HepG2 (cell line): Measurements from ENCODE around the gene SNX3. TPM values are rescaled to one million over a fixed set of nuclear protein-coding genes. Genes with fewer than 3 reads are reported as not detected.

Experiments used
- ATAC-seq: fragments of 200-7000 bp; cut with Tn5 transposase; 3 replicates; pipeline ENCODE4 v1.9.1; 2020; ENCODE audit warnings: mild to moderate bottlenecking, moderate library complexity
- BruUV-seq: library from RNA; stranded (reverse); fragments of 400-500 nt; replicated peaks from 2 replicates; lab custom pipeline; 2021; lab: Mats Ljungman, UMichigan
- CTCF ChIA-PET: fragments of 300-600 bp; formaldehyde crosslinking; extraction: SDS; loops from one replicate; lab custom pipeline; 2021; ENCODE audit warnings: low total read pairs, inconsistent platforms, low intra/inter-chr PET ratio; lab: Yijun Ruan, JAX
- POLR2A ChIA-PET: fragments of 350-600 bp; sonication (Branson Sonifier 250); formaldehyde crosslinking; loops from one replicate; lab custom pipeline; 2020; ENCODE audit warnings: antibody characterized with exemption, inconsistent platforms; lab: Yijun Ruan, JAX
- DNase-seq: peaks from one replicate; pipeline ENCODE4 v3.0.0-alpha.2; 2015; ENCODE audit warnings: low spot score
- FAIRE-seq: peaks from 3 replicates; lab custom pipeline; 2011; peaks lifted over from hg19 to GRCh38; lab: Jason Lieb, UNC
- H2AFZ ChIP-seq: one replicate; pipeline ENCODE4 v1.6.1; 2011; ENCODE audit warnings: low read length, inconsistent platforms
- H3K27ac ChIP-seq: fragments of 300-600 bp; 3 replicates; pipeline ENCODE4 v1.8.0; 2011; ENCODE audit warnings: mixed run types, mild to moderate bottlenecking, mixed read lengths, low read length, inconsistent platforms; ENCODE audit not compliant: insufficient read depth; ENCODE audit errors: extremely low read length
- H3K27me3 ChIP-seq, 2 experiments: fragments of 200-600 bp in 1 of 2; 2 replicates in 1 of 2; 3 replicates in 1 of 2; pipeline versions ENCODE4 v1.6.0 to v1.8.0; 2011; ENCODE audit warnings: low read length in 2 of 2, mild to moderate bottlenecking in 2 of 2, moderate library complexity in 2 of 2, inconsistent platforms in 1 of 2; ENCODE audit not compliant: insufficient read depth in 2 of 2, control insufficient read depth in 1 of 2
- H3K36me3 ChIP-seq, 2 experiments: fragments of 200-600 bp in 1 of 2; replicated peaks in 1 of 2; 2 replicates in 1 of 2; 3 replicates in 1 of 2; pipeline versions ENCODE4 v1.5.1 to v1.8.0; 2011; ENCODE audit warnings: low read length in 2 of 2, inconsistent platforms in 1 of 2; ENCODE audit not compliant: insufficient read depth in 2 of 2, control insufficient read depth in 1 of 2
- H3K4me1 ChIP-seq: 2 replicates; pipeline ENCODE4 v1.5.1; 2012; ENCODE audit warnings: low read length, inconsistent platforms; ENCODE audit not compliant: insufficient read depth
- H3K4me2 ChIP-seq: 2 replicates; pipeline ENCODE4 v1.6.0; 2011; ENCODE audit warnings: low read depth, low read length, inconsistent platforms
- H3K4me3 ChIP-seq, 3 experiments: fragments of 200-600 bp in 1 of 3; sonication (generic), shearing (Covaris generic) in 1 of 3; replicated peaks in 1 of 3; 2 replicates each; pipeline ENCODE4 v1.5.1; 2011 to 2016; ENCODE audit warnings: low read length in 3 of 3, inconsistent platforms in 2 of 3, low read depth in 2 of 3, mild to moderate bottlenecking in 2 of 3, control low read depth in 1 of 3, mixed read lengths in 1 of 3; ENCODE audit not compliant: insufficient read depth in 1 of 3
- H3K79me2 ChIP-seq: one replicate; pipeline ENCODE4 v1.6.1; 2011; ENCODE audit warnings: low read length, inconsistent platforms; ENCODE audit not compliant: insufficient read depth
- H3K9ac ChIP-seq: 2 replicates; pipeline ENCODE4 v1.6.0; 2011; ENCODE audit warnings: mild to moderate bottlenecking, low read depth, low read length, inconsistent platforms; ENCODE audit not compliant: insufficient read depth
- H3K9me3 ChIP-seq: 2 replicates; pipeline ENCODE4 v1.5.1; 2012; ENCODE audit warnings: mild to moderate bottlenecking, low read length
- H4K20me1 ChIP-seq: 2 replicates; pipeline ENCODE4 v1.6.0; 2011; ENCODE audit warnings: inconsistent platforms, mild to moderate bottlenecking, low read length, moderate library complexity; ENCODE audit not compliant: insufficient read depth
- CBX1 ChIP-seq: IDR thresholded peaks from one replicate; pipeline ENCODE4 v1.6.1; 2016; ENCODE audit warnings: antibody characterized with exemption, low read depth
- KAT2B ChIP-seq: fragments of 150-350 bp; IDR thresholded peaks from 2 replicates; pipeline ENCODE4 v1.6.1; 2014; ENCODE audit warnings: low read depth, low read length, borderline replicate concordance
- POGZ ChIP-seq: sonication (generic); formaldehyde crosslinking; IDR thresholded peaks from 2 replicates; pipeline ENCODE4 v1.4.0; 2020; ENCODE audit warnings: mild to moderate bottlenecking, missing genetic modification reagents
- ZNF441 ChIP-seq: sonication (generic); formaldehyde crosslinking; IDR thresholded peaks from 2 replicates; pipeline ENCODE4 v1.7.0; 2021; ENCODE audit warnings: missing genetic modification reagents, borderline replicate concordance
- ZNF549 ChIP-seq: sonication (generic); formaldehyde crosslinking; IDR thresholded peaks from 2 replicates; pipeline ENCODE4 v1.5.0; 2020; ENCODE audit warnings: missing genetic modification reagents
- ZNF570 ChIP-seq: sonication (generic); formaldehyde crosslinking; IDR thresholded peaks from 2 replicates; pipeline ENCODE4 v1.4.0; 2020; ENCODE audit warnings: mild to moderate bottlenecking, missing genetic modification reagents, borderline replicate concordance
- ZNF7 ChIP-seq: IDR thresholded peaks from 2 replicates; pipeline ENCODE4 v1.6.1; 2016; ENCODE audit warnings: missing biosample characterization, missing genetic modification reagents
- WGBS: methylation state at CpG from one replicate; pipeline ENCODE4 v1.1.6; 2017; ENCODE audit warnings: low lambda C conversion rate; 5-methylcytosine and 5-hydroxymethylcytosine counted together
- in situ Hi-C: cut with HindIII; loops from 2 replicates; pipeline ENCODE4 v1.10.0; 2017; ENCODE audit warnings: low pct_unique_long_range_greater_than_20kb; ENCODE audit not compliant: extremely low pct_ligation_motif_present
- intact Hi-C: fragments of 100-400 bp; cut with micrococcal nuclease; formaldehyde crosslinking; loops from one replicate; pipeline ENCODE4 v1.10.0; 2022; ENCODE audit not compliant: unreplicated experiment
- polyA plus RNA-seq, 8 experiments: library from polyadenylated mRNA; depleted of rRNA in 3 of 8; stranded (reverse) in 7 of 8; unstranded in 1 of 8; fragments of >200 nt; fragmentation: Illumina TruSeq in 4 of 8; extraction: Trizol in 4 of 8; gene quantifications; 2 replicates each; pipeline versions ENCODE4 v1.2.1 to v1.2.3, GENCODE V29; 2011 to 2016; ENCODE audit warnings: low read depth in 4 of 8, missing spikeins in 1 of 8, mixed read lengths in 1 of 8; ENCODE audit not compliant: insufficient read depth in 1 of 8
- total RNA-seq, 5 experiments: library from RNA; depleted of rRNA; stranded (reverse); fragments of >200 nt; fragmentation: Illumina TruSeq; extraction: Trizol; gene quantifications; 2 replicates each; pipeline ENCODE4 v1.2.3, GENCODE V29; 2016; ENCODE audit warnings: low read depth in 1 of 5
- TF ChIP-seq, protein P1 (sequence below): sonication (generic); formaldehyde crosslinking; IDR thresholded peaks from 2 replicates; pipeline ENCODE4 v1.8.1; 2023; ENCODE audit warnings: mild to moderate bottlenecking, inconsistent platforms, moderate library complexity, missing genetic modification reagents, borderline replicate concordance
- TF ChIP-seq, protein P2 (sequence below): sonication (generic); formaldehyde crosslinking; IDR thresholded peaks from 2 replicates; pipeline ENCODE4 v1.5.1; 2020; ENCODE audit warnings: mild to moderate bottlenecking, missing genetic modification reagents, moderate library complexity

SNX3 gene
- total and polyA plus RNA-seq, 2 of the 13 experiments (the other 11 are each of a cell fraction or from before 2014, with no cell fraction given): 84.9 to 226 TPM

DNA sequence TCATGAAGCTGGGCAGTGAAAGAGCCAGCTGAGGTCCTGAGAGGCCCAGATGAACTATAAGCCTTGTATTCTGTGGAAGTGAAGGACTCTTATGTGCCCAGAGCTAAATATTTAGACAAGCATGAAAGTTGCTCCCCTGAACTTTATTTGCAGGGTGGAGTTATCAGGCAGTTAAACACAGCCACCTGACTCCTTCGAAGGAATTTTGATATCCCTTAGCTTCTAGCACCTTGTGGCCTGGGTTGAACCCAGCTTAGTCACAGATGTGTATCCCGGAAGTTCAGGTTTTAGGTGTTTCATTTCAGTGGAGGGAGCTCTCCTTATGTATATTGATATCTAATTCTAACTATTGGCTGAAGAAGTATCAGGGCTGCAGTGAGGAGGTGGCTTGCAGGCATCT, 74.6 kb downstream of the SNX3 start:
- intact Hi-C loops (no loop called here), in situ Hi-C loops (no loop called here)
- Histone ChIP-seq H3K36me3 (no peaks in the 10 kb centered on the region), H4K20me1 (no peaks in the 10 kb centered on the region), H3K4me1 (no peaks in the 10 kb centered on the region), H3K9me3 (no peaks in the 10 kb centered on the region), H2AFZ (no peak overlapping the region), H3K4me3 (no peak overlapping the region), H3K9ac (no peak overlapping the region), H3K79me2 (no peaks in the 10 kb centered on the region), H3K27me3 (peaks cover 0 to 2% of the 10 kb centered on the region in 2 experiments; a peak in 2 of 5 replicates), H3K27ac (no peak overlapping the region), H3K4me2 (no peak overlapping the region)
- ATAC-seq (no peak), FAIRE-seq (no peak), DNase-seq (no peak)
- ChIA-PET POLR2A (no interaction called here), CTCF (no interaction called here)
- BruUV-seq: no TSS peak
- TF ChIP-seq CBX1 (no peak), ZNF7 (CRISPR knock-in tag) (no peak), ZNF570 (CRISPR knock-in tag) (no peak), ZNF549 (no peak), ZNF441 (CRISPR knock-in tag) (no peak), POGZ (CRISPR knock-in tag) (no peak), KAT2B (no peak)
- TF ChIP-seq, protein P1, sequence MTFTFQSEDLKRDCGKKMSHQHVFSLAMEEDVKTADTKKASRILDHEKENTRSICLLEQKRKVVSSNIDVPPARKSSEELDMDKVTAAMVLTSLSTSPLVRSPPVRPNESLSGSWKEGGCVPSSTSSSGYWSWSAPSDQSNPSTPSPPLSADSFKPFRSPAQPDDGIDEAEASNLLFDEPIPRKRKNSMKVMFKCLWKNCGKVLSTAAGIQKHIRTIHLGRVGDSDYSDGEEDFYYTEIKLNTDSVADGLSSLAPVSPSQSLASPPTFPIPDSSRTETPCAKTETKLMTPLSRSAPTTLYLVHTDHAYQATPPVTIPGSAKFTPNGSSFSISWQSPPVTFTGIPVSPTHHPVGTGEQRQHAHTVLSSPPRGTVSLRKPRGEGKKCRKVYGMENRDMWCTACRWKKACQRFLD (CRISPR knock-in tag): no peak
- TF ChIP-seq, protein P2, sequence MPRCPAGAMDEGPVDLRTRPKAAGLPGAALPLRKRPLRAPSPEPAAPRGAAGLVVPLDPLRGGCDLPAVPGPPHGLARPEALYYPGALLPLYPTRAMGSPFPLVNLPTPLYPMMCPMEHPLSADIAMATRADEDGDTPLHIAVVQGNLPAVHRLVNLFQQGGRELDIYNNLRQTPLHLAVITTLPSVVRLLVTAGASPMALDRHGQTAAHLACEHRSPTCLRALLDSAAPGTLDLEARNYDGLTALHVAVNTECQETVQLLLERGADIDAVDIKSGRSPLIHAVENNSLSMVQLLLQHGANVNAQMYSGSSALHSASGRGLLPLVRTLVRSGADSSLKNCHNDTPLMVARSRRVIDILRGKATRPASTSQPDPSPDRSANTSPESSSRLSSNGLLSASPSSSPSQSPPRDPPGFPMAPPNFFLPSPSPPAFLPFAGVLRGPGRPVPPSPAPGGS (CRISPR knock-in tag): no peak
- 83% methylated on average over 1 of the region's 2 CpGs for WGBS
